ENCODE data around the gene CA5A. TPM values are rescaled to one million over a fixed set of nuclear protein-coding genes. Genes with fewer than 3 reads are reported as not detected.

CA5A gene
- total RNA-seq, 1 experiment from 2014 or later = not detected

GRCh38 chr16:87845213-87845612 lies 91.1 kb downstream of the CA5A start:
- no peak overlapping the region for H3K27ac Mint-ChIP-seq (ENCODE audit: unreplicated experiment)
- H3K9me3 Mint-ChIP-seq (ENCODE audit: low read depth, unreplicated experiment) = no peaks in the 10 kb centered on the region
- H3K4me3 Mint-ChIP-seq (ENCODE audit: low read depth, unreplicated experiment) = no peak overlapping the region
- peaks cover 15% of the 10 kb centered on the region for H3K4me1 Mint-ChIP-seq (ENCODE audit: low read depth, unreplicated experiment)
- H3K36me3 Mint-ChIP-seq (ENCODE audit: insufficient read depth, unreplicated experiment) = peaks cover 97% of the 10 kb centered on the region
- BruUV-seq (replicated peaks) = no TSS peak
- no peak for DNase-seq
- intact Hi-C loops (cut with micrococcal nuclease; ENCODE audit: unreplicated experiment) = no loop called here
- CTCF ChIA-PET = interaction anchor here (1.1 kb wide), 1 partner anchor 26 kb away, joined by 3 read pairs; no protein-coding TSS in a partner anchor
- TF ChIP-seq CTCF (IDR thresholded peaks at IDR 0.05; ENCODE audit: unreplicated experiment) = no peak
- H3K27me3 Mint-ChIP-seq (ENCODE audit: unreplicated experiment) = no peaks in the 10 kb centered on the region

GRCh38 chr16:87844809-87845208 lies 91.5 kb downstream of the CA5A start:
- Mint-ChIP-seq H3K4me3 (ENCODE audit: low read depth, unreplicated experiment) (no peak overlapping the region), H3K36me3 (ENCODE audit: insufficient read depth, unreplicated experiment) (peaks cover 97% of the 10 kb centered on the region), H3K9me3 (ENCODE audit: low read depth, unreplicated experiment) (no peaks in the 10 kb centered on the region)

DNA sequence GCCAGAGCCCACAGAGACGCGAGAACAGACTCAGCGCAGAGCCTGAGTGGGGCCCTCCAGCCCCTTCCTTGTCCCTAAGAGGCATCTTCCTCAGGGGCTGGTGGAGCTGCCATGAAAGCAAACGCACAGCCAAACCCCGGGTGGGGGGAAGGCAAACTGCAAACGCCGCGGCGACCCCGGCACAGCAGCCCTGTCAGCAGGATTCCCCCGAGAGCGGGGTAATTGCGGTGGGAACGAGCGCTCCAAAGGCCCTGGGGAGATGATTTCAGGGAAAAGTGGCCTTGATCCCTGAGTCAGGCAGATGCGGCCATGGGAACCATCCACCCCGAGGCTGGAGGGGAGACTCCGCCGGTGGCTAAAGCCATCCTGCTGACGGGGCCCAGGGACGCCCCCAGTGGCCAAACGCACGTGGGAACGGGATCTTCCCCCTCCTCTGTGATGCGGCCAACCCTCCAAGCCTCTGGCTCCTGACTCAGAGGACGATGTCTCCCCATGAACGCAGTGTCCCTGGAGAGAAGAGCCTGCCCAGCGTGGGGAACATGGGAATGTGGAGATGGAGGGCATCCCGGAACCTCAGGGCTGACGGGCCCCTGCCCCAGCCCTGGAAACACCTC lies 92.1 kb downstream of the CA5A start:
- BruUV-seq (replicated peaks) = no TSS peak
- Mint-ChIP-seq H3K36me3 (ENCODE audit: insufficient read depth, unreplicated experiment) (peaks cover 97% of the 10 kb centered on the region), H3K27me3 (ENCODE audit: unreplicated experiment) (no peaks in the 10 kb centered on the region), H3K27ac (ENCODE audit: unreplicated experiment) (no peak overlapping the region), H3K4me1 (ENCODE audit: low read depth, unreplicated experiment) (peaks cover 7% of the 10 kb centered on the region), H3K4me3 (ENCODE audit: low read depth, unreplicated experiment) (no peak overlapping the region), H3K9me3 (ENCODE audit: low read depth, unreplicated experiment) (no peaks in the 10 kb centered on the region)
- no peak for DNase-seq
- intact Hi-C loops (cut with micrococcal nuclease; ENCODE audit: unreplicated experiment) = no loop called here
- CTCF ChIA-PET = no interaction called here
- TF ChIP-seq CTCF (IDR thresholded peaks at IDR 0.05; ENCODE audit: unreplicated experiment) = no peak

More at GRCh38 chr16:87844809-87845208, 91.5 kb downstream of the CA5A start:
- DNase-seq = no peak
- CTCF ChIA-PET = no interaction called here
- no TSS peak for BruUV-seq (replicated peaks)
- H3K4me1 Mint-ChIP-seq (ENCODE audit: low read depth, unreplicated experiment) = peaks cover 12% of the 10 kb centered on the region
- TF ChIP-seq CTCF (IDR thresholded peaks at IDR 0.05; ENCODE audit: unreplicated experiment) = no peak
- H3K27me3 Mint-ChIP-seq (ENCODE audit: unreplicated experiment) = no peaks in the 10 kb centered on the region
- intact Hi-C loops (cut with micrococcal nuclease; ENCODE audit: unreplicated experiment) = no loop called here
- no peak overlapping the region for H3K27ac Mint-ChIP-seq (ENCODE audit: unreplicated experiment)

GRCh38 chr16:87843678-87844105 lies 92.6 kb downstream of the CA5A start:
- no peak for TF ChIP-seq CTCF (IDR thresholded peaks at IDR 0.05; ENCODE audit: unreplicated experiment)
- Mint-ChIP-seq H3K9me3 (ENCODE audit: low read depth, unreplicated experiment) (no peaks in the 10 kb centered on the region), H3K4me3 (ENCODE audit: low read depth, unreplicated experiment) (no peak overlapping the region), H3K36me3 (ENCODE audit: insufficient read depth, unreplicated experiment) (peaks cover 97% of the 10 kb centered on the region), H3K27ac (ENCODE audit: unreplicated experiment) (peak overlapping the region; percentile 22), H3K4me1 (ENCODE audit: low read depth, unreplicated experiment) (peaks cover 4% of the 10 kb centered on the region), H3K27me3 (ENCODE audit: unreplicated experiment) (no peaks in the 10 kb centered on the region)
- CTCF ChIA-PET = no interaction called here
- DNase-seq = no peak
- BruUV-seq (replicated peaks) = no TSS peak
- intact Hi-C loops (cut with micrococcal nuclease; ENCODE audit: unreplicated experiment) = no loop called here
